ENCODE data around the gene LRRC51. TPM values are rescaled to one million over a fixed set of nuclear protein-coding genes. Genes with fewer than 3 reads are reported as not detected.

Gene LRRC51
- total and polyA plus RNA-seq, 2 of the 8 experiments (the other 6 are each of a cell fraction or from before 2014, with no cell fraction given), result 7.7 to 7.9 TPM

DNA sequence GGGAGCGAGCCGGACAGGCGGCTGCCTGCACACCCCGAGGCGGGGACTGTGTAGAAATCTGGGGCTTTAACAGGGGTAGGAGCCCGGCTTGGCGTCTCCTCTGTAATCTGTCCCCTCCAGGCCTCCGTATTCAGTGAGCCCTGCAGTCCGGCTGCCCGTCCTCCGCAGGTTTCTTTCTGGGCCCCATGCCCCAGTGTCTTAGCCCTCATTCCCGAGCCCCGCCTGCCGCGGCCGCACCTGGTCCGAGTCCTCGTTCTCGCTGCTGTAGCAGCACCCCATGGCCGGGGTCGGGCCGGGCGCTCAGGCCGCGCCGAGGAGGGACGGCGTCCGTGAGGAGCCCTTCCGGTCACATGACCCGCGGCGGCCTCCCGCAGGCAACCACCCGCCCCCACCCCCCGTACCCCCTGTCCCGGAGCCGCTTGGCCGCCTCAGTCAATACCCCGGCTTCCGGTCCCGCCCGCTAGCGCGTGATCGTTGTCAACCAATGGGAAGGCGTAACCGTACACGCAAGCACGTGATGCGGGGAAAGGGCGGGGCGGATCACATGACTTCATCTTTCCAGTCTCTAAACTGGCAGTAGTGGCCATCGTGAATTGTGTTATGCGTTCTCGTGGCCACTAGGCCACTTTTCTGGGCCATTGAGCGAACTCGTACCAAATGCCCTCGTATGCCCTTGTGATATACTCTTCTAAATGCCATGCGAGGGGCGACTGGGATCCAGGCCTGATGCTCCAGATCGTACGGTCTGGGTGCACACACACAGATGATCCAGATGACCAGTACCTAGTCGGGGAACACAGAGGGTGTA is 22.5 kb downstream of the LRRC51 start, which contains the start of gene LAMTOR1 (continued):
- TF ChIP-seq, protein P1, sequence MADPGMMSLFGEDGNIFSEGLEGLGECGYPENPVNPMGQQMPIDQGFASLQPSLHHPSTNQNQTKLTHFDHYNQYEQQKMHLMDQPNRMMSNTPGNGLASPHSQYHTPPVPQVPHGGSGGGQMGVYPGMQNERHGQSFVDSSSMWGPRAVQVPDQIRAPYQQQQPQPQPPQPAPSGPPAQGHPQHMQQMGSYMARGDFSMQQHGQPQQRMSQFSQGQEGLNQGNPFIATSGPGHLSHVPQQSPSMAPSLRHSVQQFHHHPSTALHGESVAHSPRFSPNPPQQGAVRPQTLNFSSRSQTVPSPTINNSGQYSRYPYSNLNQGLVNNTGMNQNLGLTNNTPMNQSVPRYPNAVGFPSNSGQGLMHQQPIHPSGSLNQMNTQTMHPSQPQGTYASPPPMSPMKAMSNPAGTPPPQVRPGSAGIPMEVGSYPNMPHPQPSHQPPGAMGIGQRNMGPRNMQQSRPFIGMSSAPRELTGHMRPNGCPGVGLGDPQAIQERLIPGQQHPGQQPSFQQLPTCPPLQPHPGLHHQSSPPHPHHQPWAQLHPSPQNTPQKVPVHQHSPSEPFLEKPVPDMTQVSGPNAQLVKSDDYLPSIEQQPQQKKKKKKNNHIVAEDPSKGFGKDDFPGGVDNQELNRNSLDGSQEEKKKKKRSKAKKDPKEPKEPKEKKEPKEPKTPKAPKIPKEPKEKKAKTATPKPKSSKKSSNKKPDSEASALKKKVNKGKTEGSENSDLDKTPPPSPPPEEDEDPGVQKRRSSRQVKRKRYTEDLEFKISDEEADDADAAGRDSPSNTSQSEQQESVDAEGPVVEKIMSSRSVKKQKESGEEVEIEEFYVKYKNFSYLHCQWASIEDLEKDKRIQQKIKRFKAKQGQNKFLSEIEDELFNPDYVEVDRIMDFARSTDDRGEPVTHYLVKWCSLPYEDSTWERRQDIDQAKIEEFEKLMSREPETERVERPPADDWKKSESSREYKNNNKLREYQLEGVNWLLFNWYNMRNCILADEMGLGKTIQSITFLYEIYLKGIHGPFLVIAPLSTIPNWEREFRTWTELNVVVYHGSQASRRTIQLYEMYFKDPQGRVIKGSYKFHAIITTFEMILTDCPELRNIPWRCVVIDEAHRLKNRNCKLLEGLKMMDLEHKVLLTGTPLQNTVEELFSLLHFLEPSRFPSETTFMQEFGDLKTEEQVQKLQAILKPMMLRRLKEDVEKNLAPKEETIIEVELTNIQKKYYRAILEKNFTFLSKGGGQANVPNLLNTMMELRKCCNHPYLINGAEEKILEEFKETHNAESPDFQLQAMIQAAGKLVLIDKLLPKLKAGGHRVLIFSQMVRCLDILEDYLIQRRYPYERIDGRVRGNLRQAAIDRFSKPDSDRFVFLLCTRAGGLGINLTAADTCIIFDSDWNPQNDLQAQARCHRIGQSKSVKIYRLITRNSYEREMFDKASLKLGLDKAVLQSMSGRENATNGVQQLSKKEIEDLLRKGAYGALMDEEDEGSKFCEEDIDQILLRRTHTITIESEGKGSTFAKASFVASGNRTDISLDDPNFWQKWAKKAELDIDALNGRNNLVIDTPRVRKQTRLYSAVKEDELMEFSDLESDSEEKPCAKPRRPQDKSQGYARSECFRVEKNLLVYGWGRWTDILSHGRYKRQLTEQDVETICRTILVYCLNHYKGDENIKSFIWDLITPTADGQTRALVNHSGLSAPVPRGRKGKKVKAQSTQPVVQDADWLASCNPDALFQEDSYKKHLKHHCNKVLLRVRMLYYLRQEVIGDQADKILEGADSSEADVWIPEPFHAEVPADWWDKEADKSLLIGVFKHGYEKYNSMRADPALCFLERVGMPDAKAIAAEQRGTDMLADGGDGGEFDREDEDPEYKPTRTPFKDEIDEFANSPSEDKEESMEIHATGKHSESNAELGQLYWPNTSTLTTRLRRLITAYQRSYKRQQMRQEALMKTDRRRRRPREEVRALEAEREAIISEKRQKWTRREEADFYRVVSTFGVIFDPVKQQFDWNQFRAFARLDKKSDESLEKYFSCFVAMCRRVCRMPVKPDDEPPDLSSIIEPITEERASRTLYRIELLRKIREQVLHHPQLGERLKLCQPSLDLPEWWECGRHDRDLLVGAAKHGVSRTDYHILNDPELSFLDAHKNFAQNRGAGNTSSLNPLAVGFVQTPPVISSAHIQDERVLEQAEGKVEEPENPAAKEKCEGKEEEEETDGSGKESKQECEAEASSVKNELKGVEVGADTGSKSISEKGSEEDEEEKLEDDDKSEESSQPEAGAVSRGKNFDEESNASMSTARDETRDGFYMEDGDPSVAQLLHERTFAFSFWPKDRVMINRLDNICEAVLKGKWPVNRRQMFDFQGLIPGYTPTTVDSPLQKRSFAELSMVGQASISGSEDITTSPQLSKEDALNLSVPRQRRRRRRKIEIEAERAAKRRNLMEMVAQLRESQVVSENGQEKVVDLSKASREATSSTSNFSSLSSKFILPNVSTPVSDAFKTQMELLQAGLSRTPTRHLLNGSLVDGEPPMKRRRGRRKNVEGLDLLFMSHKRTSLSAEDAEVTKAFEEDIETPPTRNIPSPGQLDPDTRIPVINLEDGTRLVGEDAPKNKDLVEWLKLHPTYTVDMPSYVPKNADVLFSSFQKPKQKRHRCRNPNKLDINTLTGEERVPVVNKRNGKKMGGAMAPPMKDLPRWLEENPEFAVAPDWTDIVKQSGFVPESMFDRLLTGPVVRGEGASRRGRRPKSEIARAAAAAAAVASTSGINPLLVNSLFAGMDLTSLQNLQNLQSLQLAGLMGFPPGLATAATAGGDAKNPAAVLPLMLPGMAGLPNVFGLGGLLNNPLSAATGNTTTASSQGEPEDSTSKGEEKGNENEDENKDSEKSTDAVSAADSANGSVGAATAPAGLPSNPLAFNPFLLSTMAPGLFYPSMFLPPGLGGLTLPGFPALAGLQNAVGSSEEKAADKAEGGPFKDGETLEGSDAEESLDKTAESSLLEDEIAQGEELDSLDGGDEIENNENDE (IDR thresholded peaks at IDR 0.05; ENCODE audit: insufficient replicate concordance, low read length), result no peak
- TF ChIP-seq, protein P2, sequence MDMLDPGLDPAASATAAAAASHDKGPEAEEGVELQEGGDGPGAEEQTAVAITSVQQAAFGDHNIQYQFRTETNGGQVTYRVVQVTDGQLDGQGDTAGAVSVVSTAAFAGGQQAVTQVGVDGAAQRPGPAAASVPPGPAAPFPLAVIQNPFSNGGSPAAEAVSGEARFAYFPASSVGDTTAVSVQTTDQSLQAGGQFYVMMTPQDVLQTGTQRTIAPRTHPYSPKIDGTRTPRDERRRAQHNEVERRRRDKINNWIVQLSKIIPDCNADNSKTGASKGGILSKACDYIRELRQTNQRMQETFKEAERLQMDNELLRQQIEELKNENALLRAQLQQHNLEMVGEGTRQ (IDR thresholded peaks at IDR 0.05; ENCODE audit: low read length), result peak; percentile 99
- TF ChIP-seq ASH2L (IDR thresholded peaks at IDR 0.05; ENCODE audit: low read length) (peak; percentile 48), BCL11A (IDR thresholded peaks at IDR 0.05; ENCODE audit: low read depth in 2 of 2, low read length in 2 of 2) (no peak), RBBP5 (IDR thresholded peaks at IDR 0.05; ENCODE audit: borderline replicate concordance, low read depth, low read length) (peak; percentile 16; the same call in 1 of the 2 replicates)
- TF ChIP-seq, protein P3, sequence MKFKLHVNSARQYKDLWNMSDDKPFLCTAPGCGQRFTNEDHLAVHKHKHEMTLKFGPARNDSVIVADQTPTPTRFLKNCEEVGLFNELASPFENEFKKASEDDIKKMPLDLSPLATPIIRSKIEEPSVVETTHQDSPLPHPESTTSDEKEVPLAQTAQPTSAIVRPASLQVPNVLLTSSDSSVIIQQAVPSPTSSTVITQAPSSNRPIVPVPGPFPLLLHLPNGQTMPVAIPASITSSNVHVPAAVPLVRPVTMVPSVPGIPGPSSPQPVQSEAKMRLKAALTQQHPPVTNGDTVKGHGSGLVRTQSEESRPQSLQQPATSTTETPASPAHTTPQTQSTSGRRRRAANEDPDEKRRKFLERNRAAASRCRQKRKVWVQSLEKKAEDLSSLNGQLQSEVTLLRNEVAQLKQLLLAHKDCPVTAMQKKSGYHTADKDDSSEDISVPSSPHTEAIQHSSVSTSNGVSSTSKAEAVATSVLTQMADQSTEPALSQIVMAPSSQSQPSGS (IDR thresholded peaks at IDR 0.05; ENCODE audit: low read length), result 0 out of 2 replicates have a peak, but pooled peaks have one; percentile 31
